NCI-H2227 treated with DMSO at 0.1 percent for 48 hours (cell line): ENCODE results near the gene FAM200B.

Experiments used
- DNase-seq: peaks from one replicate; lab custom pipeline; 2025; lab: John Stamatoyannopoulos, UW

FAM200B gene

GRCh38 chr4:15668566-15669435 lies 12.8 kb upstream of the FAM200B start:
- DNase-seq, result no peak

DNA sequence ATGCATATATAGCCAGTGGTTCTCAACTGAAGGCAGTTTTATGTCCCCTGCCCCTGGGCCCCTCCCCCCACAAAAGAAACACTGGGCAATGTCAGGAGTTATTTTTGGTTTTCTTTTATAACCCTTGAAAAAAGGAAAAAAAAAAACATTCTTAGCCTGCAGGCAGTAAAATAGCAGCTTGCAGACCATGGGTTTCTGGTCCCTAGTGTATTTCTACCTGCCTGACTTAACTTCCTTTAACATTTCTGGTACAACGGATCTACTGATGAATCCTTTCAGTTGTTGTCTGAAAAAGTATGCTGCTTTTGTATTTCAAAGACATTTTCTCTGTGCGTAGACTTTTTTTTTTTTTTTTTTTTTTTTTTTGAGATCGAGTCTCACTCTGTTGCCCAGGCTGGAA lies 11.1 kb upstream of the FAM200B start:
- DNase-seq, result no peak

DNA sequence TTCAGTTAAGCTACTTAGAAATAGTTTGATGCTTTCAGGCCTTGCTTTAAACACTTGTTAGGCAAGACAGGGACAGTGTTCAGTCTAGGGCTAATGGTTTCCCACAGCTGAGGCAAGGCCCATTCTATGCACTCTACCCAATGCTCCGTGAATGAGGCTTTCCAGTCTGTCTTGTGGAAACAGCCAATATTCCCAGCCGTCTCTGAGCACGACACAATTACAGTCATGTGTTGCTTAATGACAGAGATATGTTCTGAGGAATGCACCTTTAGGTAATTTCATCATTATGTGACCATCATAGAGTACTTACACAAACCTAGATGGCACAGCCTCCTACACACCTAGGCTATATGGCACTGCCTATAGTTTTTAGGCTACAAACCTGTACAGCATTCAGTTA lies 9.5 kb upstream of the FAM200B start:
- no peak for DNase-seq

DNA sequence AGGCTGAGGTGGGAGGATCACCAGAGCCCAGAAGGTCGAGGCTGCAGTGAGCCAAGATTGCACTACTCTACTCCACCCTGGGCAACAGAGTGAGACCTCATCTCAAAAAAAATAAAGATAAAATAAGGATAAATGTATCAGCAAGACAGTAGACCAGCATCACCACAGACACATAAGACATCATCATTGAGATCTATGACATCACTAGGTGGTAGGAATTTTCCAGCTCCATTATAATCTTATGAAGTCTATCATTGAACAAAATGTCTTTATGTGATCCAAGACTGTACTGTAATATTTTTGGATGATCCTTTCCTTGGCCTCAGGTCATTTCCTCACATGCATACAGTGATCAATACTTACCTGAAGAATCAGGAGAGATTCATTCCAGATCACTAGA lies 8.3 kb upstream of the FAM200B start:
- DNase-seq, result no peak

GRCh38 chr4:15674046-15674445 lies 7.6 kb upstream of the FAM200B start:
- DNase-seq, result no peak

GRCh38 chr4:15674926-15675325 lies 6.7 kb upstream of the FAM200B start:
- no peak for DNase-seq

DNA sequence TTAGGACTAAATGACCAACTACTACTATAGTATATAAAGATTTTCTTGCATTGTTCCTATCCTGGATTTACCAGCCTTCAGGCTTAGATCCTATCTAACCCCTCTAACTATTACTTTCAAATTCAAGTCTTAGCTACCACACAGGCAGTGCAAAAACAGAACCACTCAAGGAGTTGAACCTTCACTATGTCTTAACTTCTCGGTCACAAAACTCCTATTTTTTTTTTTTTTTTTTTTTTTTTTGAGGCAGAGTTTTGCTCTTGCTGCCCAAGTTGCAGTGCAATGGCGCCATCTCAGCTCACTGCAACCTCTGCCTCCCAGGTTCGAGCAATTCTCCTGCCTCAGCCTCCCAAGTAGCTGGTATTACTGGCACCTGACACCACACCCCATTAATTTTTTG lies 6.3 kb upstream of the FAM200B start:
- no peak for DNase-seq

DNA sequence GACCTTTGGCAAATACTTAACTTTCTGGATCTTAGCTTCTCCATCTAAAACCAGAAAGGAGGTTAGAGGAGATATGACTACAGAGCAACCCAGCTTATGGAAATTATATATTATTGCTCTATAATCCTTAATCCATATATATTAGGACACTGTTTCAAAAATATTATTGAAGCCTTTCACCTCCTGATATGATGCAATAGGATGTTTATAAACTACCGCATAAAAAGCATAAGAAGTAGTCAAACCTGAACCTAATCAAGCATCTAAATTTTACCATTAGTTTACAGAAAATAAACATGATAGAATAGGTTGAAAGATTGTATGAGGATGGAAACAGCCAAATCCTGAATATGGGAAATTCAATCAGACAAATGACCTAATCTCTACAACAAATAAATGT lies 5.6 kb upstream of the FAM200B start:
- no peak for DNase-seq

DNA sequence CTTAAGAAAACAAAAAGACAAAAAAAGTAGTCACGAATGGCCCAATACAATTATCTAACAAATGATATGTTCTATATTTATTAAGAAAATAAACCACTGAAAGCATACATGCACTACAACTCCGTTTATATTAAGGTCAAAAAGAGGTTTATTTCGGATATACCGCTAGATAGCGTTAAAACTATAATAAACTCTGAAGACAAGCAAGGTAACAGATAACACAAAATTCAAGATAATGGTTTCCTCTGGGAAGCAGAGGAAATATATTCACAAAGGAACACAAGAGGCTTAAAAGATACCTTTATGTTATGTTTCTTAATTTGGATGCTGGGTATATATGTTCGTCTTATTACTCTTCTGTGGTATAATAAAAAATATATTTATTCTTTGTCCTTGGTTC lies 4.7 kb upstream of the FAM200B start:
- no peak for DNase-seq

DNA sequence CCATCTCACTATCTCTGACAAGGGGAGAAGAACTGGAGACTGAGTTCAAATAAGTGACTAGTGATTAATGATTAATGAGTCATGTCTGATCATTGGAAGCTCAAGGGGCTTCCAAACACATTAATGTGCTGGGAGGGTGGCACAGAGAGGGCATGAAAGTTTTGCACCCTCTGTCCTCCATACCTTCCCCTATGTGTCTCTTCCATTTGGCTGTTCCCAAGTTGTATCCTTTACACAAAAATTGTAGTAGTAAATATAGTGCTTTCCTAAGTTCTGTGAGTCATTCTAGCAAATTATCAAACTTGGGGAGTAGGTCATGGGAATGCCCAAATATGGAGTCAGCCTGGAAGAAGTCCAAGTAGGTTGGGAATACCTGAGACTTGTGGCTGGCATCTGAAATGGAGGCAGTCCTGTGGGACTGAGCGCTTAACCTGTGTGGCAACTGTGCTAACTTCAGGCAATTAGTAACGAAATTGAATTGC lies 4.1 kb upstream of the FAM200B start:
- no peak for DNase-seq

DNA sequence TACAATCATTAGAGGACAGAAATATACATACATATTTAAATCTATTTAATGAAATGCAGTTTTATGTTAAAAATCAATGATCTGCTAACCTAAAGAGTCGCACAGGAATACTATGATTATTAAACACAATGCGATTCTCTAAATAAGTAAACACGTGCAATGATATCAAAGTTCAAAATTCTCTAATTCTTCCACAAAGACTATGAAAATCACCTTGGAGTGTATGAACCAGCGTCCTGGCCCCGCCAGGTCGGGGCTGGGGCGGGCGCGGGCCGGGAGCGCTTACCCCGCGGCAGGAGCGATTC lies 608 bp upstream of the FAM200B start:
- no peak for DNase-seq

DNA sequence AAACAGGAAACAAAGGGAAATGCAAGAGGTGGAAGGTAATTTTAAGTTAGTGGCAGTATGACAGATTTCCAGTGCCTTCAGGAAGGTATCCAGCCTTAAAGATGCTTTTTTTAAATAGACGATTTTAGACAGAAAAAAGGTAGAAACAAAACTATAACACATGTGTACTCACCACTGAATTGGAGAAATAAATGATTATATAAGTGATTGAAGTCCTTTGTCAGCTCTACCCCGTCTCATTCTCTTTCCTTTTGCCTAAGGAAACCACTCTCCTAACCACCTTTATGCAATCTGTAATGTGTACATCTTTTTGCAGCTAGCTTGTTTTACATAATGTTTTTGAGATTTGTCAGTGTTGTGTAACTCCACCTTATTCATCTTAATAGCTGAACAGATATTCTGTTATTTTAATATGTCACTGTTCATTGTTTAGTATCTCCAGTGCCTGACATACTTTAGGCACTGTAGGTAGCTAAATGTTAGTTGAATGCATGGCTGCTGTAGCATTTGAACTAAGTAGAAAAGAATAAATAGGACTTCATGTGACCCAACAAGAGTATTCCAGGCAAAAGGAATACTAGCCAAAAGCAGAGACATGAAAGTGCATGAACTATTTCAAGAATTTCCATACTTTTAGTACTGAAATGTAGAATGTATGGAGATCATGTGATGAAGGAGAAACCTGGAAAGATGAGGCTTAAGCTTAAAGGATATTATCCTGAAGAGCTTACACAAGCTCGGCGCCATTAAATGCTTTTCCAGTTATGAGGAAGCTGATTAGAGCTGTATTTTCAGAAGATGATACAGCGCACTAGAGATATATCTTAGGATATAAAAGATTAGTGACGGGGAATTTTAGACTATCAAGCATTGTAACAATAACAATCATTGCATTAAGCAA lies 865 bp downstream of the FAM200B start:
- DNase-seq, result no peak

GRCh38 chr4:15683143-15683495 lies 1.5 kb downstream of the FAM200B start:
- DNase-seq, result no peak

- no peak for DNase-seq
Observed at GRCh38 chr4:15684498-15684897, 2.9 kb downstream of the FAM200B start.

- no peak for DNase-seq
Observed at GRCh38 chr4:15688051-15688450, 6.4 kb downstream of the FAM200B start.

DNA sequence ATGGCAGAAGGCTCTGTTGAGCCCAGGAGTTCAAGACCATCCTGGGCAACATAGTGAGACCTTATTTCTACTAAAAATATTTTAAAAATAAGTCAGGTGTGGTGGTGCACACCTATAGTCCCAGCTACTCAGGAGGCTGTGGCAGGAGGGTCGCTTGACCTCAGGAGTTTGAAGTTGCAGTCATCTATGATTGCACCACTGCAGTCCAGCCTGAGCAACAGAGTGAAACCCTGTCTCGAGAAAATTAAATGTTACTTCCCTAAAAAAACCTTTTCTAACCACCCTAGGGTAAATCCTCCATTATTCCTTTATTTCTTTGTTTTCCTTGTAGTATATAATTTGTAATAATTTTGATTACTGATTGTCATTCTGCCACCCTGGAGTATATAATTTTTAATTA lies 7.9 kb downstream of the FAM200B start:
- DNase-seq, result no peak

DNA sequence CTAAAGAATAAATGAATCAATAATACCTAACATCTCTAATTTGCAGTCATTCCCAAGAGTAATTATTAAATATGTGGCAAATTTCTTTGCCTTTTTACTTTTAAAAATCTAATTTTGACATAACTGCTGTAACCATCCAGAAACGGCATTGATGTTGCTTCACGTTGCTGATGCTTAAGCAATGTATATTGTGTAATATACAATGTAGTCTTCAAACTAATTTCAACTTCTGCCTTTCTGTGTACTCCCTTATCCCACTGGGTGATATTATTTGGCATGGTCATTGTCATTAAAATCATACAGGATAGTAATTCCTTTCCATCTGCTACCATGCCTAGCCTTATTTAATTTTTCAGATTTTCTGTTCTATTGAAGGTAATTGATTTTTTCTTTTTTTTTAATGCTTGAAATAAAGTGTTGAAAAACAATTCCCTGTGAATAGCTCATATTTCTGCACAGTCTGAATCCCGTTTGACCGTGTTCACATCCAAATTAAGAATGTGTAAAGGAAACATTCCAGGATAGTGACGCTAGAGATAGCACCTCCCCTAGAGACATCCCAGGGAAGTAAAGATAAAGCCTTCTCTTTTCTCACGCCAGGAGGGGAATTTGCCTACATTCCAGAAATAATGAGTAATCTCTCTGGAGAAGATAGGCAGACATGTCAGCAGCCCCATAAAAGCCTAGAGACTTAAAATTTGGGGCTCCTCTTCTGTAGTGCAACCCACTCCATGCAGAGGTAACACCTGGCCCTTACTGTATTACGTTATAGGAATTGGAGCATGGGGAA lies 8.6 kb downstream of the FAM200B start:
- no peak for DNase-seq

DNA sequence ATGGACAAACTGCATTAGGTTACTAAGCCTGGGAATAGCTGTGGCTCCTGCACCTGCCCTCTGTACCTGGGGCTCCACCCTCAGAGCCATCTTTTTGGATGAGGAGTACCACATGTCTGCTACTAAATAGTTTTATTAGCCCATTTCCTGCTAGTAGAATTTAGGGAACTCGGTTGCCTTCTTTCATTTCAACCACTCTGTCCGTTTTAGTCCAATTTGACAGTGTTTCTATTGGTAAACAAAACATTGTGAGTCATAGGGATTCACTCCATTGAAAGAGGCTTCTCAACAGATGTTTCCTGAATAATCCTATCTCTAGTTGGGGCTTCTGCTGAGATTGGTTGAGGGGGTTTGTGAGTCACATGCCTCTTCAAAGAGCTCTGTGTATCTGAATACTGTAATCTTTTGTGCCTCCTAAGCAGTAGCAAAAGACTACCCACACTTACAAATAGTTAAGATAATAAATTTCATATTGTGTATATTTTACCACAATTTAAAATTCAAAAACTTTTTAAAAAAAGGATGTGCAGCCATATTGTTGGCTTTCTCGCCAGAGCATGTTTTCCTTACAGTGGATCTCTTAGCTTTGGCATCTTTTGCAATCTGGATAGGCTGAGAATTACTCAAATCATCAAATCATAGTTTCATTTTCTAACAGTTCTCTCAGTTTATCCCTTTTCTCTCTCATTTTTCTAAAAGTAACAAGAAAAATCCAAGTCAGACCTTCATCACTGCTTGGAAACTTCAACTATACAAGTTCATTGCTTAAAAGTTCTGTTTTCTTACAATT lies 9.9 kb downstream of the FAM200B start:
- DNase-seq, result no peak

- DNase-seq, result no peak
Observed at GRCh38 chr4:15692602-15693001, 11.0 kb downstream of the FAM200B start.

GRCh38 chr4:15694431-15694830 lies 12.8 kb downstream of the FAM200B start:
- no peak for DNase-seq

DNA sequence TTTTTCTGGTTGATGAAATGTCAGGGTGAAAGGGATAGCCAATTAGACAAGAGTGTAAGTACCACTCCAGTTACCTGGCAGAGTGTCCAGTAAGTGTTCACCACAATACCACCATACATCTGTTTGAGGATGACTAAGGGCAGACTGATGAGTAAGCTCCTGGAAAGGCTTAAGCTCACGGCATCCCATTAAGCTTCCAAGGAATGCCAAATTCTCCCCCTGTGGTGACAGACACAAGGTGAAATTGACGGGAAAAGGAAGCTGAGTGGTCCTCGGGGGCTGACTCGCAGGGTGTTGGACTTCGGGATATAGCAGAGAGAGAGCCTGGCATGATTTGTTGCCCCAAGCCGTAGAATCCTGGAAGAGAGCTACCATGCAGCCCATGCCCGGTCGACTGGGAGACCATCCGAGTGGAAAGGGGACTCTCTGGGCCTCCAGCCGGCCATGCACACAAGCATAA lies 13.6 kb downstream of the FAM200B start:
- no peak for DNase-seq

- DNase-seq, result no peak
Observed at GRCh38 chr4:15695729-15696128, 14.1 kb downstream of the FAM200B start.
